GM13976 (cell line): ENCODE data around the gene MAML2.

ENCODE experiments used
- DNase-seq: peaks from one replicate; pipeline ENCODE4 v3.0.0; 2012; ENCODE audit warnings: low spot score
- CTCF ChIP-seq: IDR thresholded peaks from 2 replicates; pipeline ENCODE4 v1.5.1; 2012; ENCODE audit warnings: borderline replicate concordance, mild to moderate bottlenecking; ENCODE audit not compliant: insufficient read depth; ENCODE audit errors: extremely low read depth, missing control alignments, control extremely low read depth
- in situ Hi-C: fragments of 300-500 bp; cut with MboI; formaldehyde crosslinking; loops from one replicate; pipeline ENCODE4 v1.12.0; 2022; ENCODE audit warnings: low sequenced_read_pairs, mixed read lengths, inconsistent platforms; ENCODE audit not compliant: unreplicated experiment

Gene MAML2

GRCh38 chr11:96110302-96110701, 232.7 kb downstream of the MAML2 start:
- no peak for DNase-seq
- in situ Hi-C loops, result no loop called here
- no peak for TF ChIP-seq CTCF

GRCh38 chr11:96109331-96110030, 233.5 kb downstream of the MAML2 start:
- DNase-seq, result no peak
- no peak for TF ChIP-seq CTCF
- in situ Hi-C loops, result no loop called here

GRCh38 chr11:96107143-96107824, 235.7 kb downstream of the MAML2 start:
- no peak for TF ChIP-seq CTCF
- in situ Hi-C loops, result no loop called here
- DNase-seq, result no peak

- no peak for DNase-seq
- in situ Hi-C loops, result no loop called here
- no peak for TF ChIP-seq CTCF
These were observed 236.3 kb downstream of the MAML2 start for GRCh38 chr11:96106645-96107044.

GRCh38 chr11:96105944-96106343, 237.1 kb downstream of the MAML2 start:
- no peak for DNase-seq
- in situ Hi-C loops, result no loop called here
- TF ChIP-seq CTCF, result no peak

DNA sequence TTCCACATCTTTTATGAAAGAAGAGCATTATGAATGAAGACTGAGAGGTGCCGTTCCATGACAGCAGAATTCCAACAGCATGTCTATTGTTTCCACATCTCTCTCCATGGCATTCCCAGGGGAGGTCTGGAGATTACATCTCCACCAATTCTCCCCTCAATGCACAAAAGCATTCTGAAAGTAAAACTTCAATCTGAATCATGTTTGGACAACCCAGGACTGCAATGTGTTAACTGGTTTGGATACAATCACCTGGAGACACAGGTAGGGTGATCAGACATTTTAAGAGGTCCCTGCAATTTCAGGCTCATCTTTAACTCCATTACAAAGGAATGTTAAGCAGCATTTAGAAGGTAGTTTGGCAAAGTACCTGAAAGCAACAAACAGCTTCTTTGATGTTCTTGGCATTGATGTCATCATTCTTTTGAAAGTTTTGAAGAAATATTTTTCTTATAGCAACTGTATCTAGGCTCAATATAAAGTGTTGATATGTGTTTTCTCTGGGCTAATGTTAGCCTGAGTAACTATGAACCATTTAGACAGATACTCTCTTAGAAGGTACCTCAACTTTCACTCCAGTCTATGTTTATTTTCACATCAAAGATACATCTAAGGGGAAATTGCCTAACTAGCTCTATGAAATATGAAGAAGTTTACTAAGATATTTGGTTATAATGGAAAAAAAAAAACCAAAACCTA, 237.6 kb downstream of the MAML2 start:
- no peak for TF ChIP-seq CTCF
- in situ Hi-C loops, result no loop called here
- no peak for DNase-seq
